HG03460 (cell line): ENCODE data around the gene PEPD.
"Not testable (repeated sequence)": the region's sequence is repeated elsewhere in the genome, so short reads cannot be mapped to it uniquely, and the experiment has no call there.

ENCODE experiments used
- ATAC-seq: cut with Tn5 transposase; IDR thresholded peaks from one replicate; pipeline ENCODE4 v1.9.1; 2021; ENCODE audit not compliant: unreplicated experiment

The PEPD gene

GRCh38 chr19:33479570-33479969, 42.0 kb downstream of the PEPD start:
- ATAC-seq = not testable (repeated sequence)

GRCh38 chr19:33477781-33478180, 43.8 kb downstream of the PEPD start:
- ATAC-seq = no peak

GRCh38 chr19:33476151-33476707, 45.4 kb downstream of the PEPD start:
- no peak for ATAC-seq

GRCh38 chr19:33473653-33474305, 47.8 kb downstream of the PEPD start:
- ATAC-seq = no peak

GRCh38 chr19:33472691-33473652, 48.6 kb downstream of the PEPD start:
- ATAC-seq = no peak

GRCh38 chr19:33472226-33472625, 49.4 kb downstream of the PEPD start:
- no peak for ATAC-seq

GRCh38 chr19:33471111-33471996, 50.2 kb downstream of the PEPD start:
- no peak for ATAC-seq

- ATAC-seq = no peak
Observed at GRCh38 chr19:33470686-33471085, 50.9 kb downstream of the PEPD start.

GRCh38 chr19:33470040-33470330, 51.6 kb downstream of the PEPD start:
- ATAC-seq = no peak

GRCh38 chr19:33469171-33470039, 52.2 kb downstream of the PEPD start:
- no peak for ATAC-seq

GRCh38 chr19:33468361-33469170, 53.0 kb downstream of the PEPD start:
- ATAC-seq = no peak

- ATAC-seq = no peak
Observed at GRCh38 chr19:33467851-33468250, 53.7 kb downstream of the PEPD start.

GRCh38 chr19:33465834-33466233, 55.8 kb downstream of the PEPD start:
- no peak for ATAC-seq

- ATAC-seq = no peak
Observed at GRCh38 chr19:33465371-33465770, 56.2 kb downstream of the PEPD start.

- no peak for ATAC-seq
Observed at GRCh38 chr19:33464733-33465115, 56.9 kb downstream of the PEPD start.

- no peak for ATAC-seq
Observed at GRCh38 chr19:33464010-33464732, 57.4 kb downstream of the PEPD start.

GRCh38 chr19:33463199-33463598, 58.4 kb downstream of the PEPD start:
- no peak for ATAC-seq

GRCh38 chr19:33462112-33462791, 59.3 kb downstream of the PEPD start:
- no peak for ATAC-seq
